Nucleus accumbens (tissue), 56 donors: ENCODE data around the gene DCAF8.

ENCODE experiments used
- DNase-seq, 56 donors: peaks; one replicate each; lab custom pipeline; 2025; lab: John Stamatoyannopoulos, UW

DCAF8 gene

GRCh38 chr1:160228431-160228830, 33.9 kb downstream of the DCAF8 start:
- no peak for DNase-seq

- no peak for DNase-seq
These were observed 34.8 kb downstream of the DCAF8 start for GRCh38 chr1:160227561-160227960.

GRCh38 chr1:160227034-160227433, 35.3 kb downstream of the DCAF8 start:
- no peak for DNase-seq

- DNase-seq: no peak
These were observed 35.7 kb downstream of the DCAF8 start for GRCh38 chr1:160226623-160227022.

GRCh38 chr1:160225345-160225744, 37.0 kb downstream of the DCAF8 start:
- DNase-seq: no peak

GRCh38 chr1:160224606-160225005, 37.7 kb downstream of the DCAF8 start:
- DNase-seq: no peak

- no peak for DNase-seq
These were observed 39.8 kb downstream of the DCAF8 start for GRCh38 chr1:160222546-160222945.

- no peak for DNase-seq
These were observed 41.3 kb downstream of the DCAF8 start for GRCh38 chr1:160221089-160221488.

- no peak for DNase-seq
These were observed 42.0 kb downstream of the DCAF8 start for GRCh38 chr1:160220301-160220700.

- DNase-seq: peak in 46 of 56 donors; percentile 18 to 79 (median 59)
These were observed 43.1 kb downstream of the DCAF8 start for GRCh38 chr1:160219062-160219929.

- peak in 11 of 56 donors; percentile 5 to 49 (median 22) for DNase-seq
These were observed 44.8 kb downstream of the DCAF8 start for GRCh38 chr1:160217481-160218051.

GRCh38 chr1:160216301-160216700, 46.0 kb downstream of the DCAF8 start:
- DNase-seq: no peak

GRCh38 chr1:160214481-160215140, 47.7 kb downstream of the DCAF8 start:
- no peak for DNase-seq

GRCh38 chr1:160211046-160211790, 51.1 kb downstream of the DCAF8 start:
- DNase-seq: peak in 48 of 56 donors; percentile 13 to 88 (median 62)

- peak in 35 of 56 donors; percentile 18 to 75 (median 46) for DNase-seq
These were observed 51.8 kb downstream of the DCAF8 start for GRCh38 chr1:160210561-160210960.

- DNase-seq: peak in 34 of 56 donors; percentile 2 to 79 (median 46)
These were observed 52.9 kb downstream of the DCAF8 start for GRCh38 chr1:160209321-160210046.

GRCh38 chr1:160208557-160209320, 53.6 kb downstream of the DCAF8 start:
- DNase-seq: peak in 12 of 56 donors; percentile 12 to 60 (median 34)

- no peak for DNase-seq
These were observed 54.4 kb downstream of the DCAF8 start for GRCh38 chr1:160207771-160208556.
